Fibroblast of lung (primary cell): Measurements from ENCODE around the gene TRIM36. TPM values are rescaled to one million over a fixed set of nuclear protein-coding genes. Genes with fewer than 3 reads are reported as not detected.

Experiments used
- DNase-seq, 2 donors: peaks; one replicate each; pipeline versions ENCODE4 v3.0.0 to v3.0.0-alpha.2; 2010; ENCODE audit warnings: low read depth in 2 of 2
- H2AFZ ChIP-seq: 2 replicates; pipeline ENCODE4 v1.5.1; 2012; ENCODE audit warnings: low read length, control low read depth, inconsistent platforms
- H3K27ac ChIP-seq: 2 replicates; pipeline ENCODE4 v1.5.1; 2011; ENCODE audit warnings: low read length, control low read depth; ENCODE audit not compliant: insufficient read depth
- H3K27me3 ChIP-seq: 2 replicates; pipeline ENCODE4 v1.5.1; 2011; ENCODE audit warnings: mild to moderate bottlenecking, low read length; ENCODE audit not compliant: control insufficient read depth, insufficient read depth
- H3K36me3 ChIP-seq: 2 replicates; pipeline ENCODE4 v1.5.1; 2011; ENCODE audit warnings: low read length; ENCODE audit not compliant: control insufficient read depth, insufficient read depth
- H3K4me1 ChIP-seq: 2 replicates; pipeline ENCODE4 v1.5.1; 2011; ENCODE audit warnings: low read length; ENCODE audit not compliant: control insufficient read depth, insufficient read depth; ENCODE audit errors: extremely low read depth
- H3K4me2 ChIP-seq: 2 replicates; pipeline ENCODE4 v1.5.1; 2011; ENCODE audit warnings: low read length, control low read depth; ENCODE audit not compliant: insufficient read depth; ENCODE audit errors: extremely low read depth
- H3K4me3 ChIP-seq, 4 experiments: fragments of 200-600 bp in 1 of 4; sonication (generic) in 1 of 4; replicated peaks in 1 of 4; 2 replicates each; pipeline ENCODE4 v1.5.1; 2011 to 2016; ENCODE audit warnings: low read length in 4 of 4, low read depth in 3 of 4, mild to moderate bottlenecking in 3 of 4, control low read depth in 2 of 4, inconsistent platforms in 1 of 4, mixed read lengths in 1 of 4; ENCODE audit not compliant: insufficient read depth in 1 of 4; ENCODE audit errors: control extremely low read depth in 1 of 4
- H3K79me2 ChIP-seq: 2 replicates; pipeline ENCODE4 v1.5.1; 2012; ENCODE audit warnings: mild to moderate bottlenecking, low read length, inconsistent platforms; ENCODE audit not compliant: control insufficient read depth, insufficient read depth
- H3K9ac ChIP-seq: 2 replicates; pipeline ENCODE4 v1.5.1; 2011; ENCODE audit warnings: mild to moderate bottlenecking, low read length, control low read depth; ENCODE audit not compliant: insufficient read depth
- H3K9me3 ChIP-seq: 2 replicates; pipeline ENCODE4 v1.5.1; 2012; ENCODE audit warnings: low read depth, low read length; ENCODE audit not compliant: control insufficient read depth, insufficient read depth
- H4K20me1 ChIP-seq: 2 replicates; pipeline ENCODE4 v1.5.1; 2011; ENCODE audit warnings: low read length; ENCODE audit not compliant: control insufficient read depth, insufficient read depth; ENCODE audit errors: extremely low read depth
- EZH2 ChIP-seq: IDR thresholded peaks from 2 replicates; pipeline ENCODE4 v1.5.1; 2012; ENCODE audit warnings: low read length, control low read depth, mild to moderate bottlenecking; ENCODE audit errors: missing control alignments
- polyA plus RNA-seq, 2 donors: library from polyadenylated mRNA; depleted of rRNA in 1 of 2; stranded (reverse) in 1 of 2; unstranded in 1 of 2; fragments of >200 nt; gene quantifications; 2 replicates each; pipeline ENCODE4 v1.2.1, GENCODE V29; 2011 to 2012; ENCODE audit warnings: missing spikeins in 1 of 2
- total RNA-seq: library from RNA; depleted of rRNA; stranded (reverse); fragments of >200 nt; gene quantifications from 2 replicates; pipeline ENCODE4 v1.2.1, GENCODE V29; 2014
- TF ChIP-seq, protein P1 (sequence below), 2 donors: IDR thresholded peaks in 1 of 2; conservative IDR thresholded peaks in 1 of 2; 1 replicate in 1 of 2; 2 replicates in 1 of 2; pipeline ENCODE4 v1.5.1; 2011 to 2012; ENCODE audit warnings: low read length in 2 of 2, control low read depth in 1 of 2, inconsistent platforms in 1 of 2, low read depth in 1 of 2, mild to moderate bottlenecking in 1 of 2

The TRIM36 gene
- total and polyA plus RNA-seq, 2 donors (not counting 1 experiment from before 2014, with no cell fraction given) = 0.12 to 0.33 TPM

DNA sequence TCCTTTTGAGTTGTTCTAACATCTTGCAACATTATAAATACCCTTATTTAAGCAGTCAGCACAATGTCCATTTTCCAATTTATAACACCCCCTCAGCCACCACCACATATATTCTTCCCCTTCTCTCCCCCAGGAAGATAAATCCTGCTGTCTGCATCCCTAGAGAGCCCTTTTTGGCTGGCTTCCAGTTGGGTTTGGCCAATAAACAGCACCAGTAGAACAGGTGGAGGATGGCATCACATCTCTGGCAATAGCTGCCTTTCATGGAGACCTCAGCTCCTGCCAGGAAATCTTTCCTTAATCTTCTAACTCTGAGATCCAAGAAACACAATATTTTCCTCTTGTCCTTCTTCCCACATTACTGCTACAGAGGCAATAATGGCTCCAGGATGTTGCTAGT, 53.7 kb downstream of the TRIM36 start:
- no peak for DNase-seq
- Histone ChIP-seq H3K79me2 (no peaks in the 10 kb centered on the region), H3K27ac (no peak overlapping the region), H3K27me3 (no peaks in the 10 kb centered on the region), H3K4me1 (no peaks in the 10 kb centered on the region), H3K9me3 (no peaks in the 10 kb centered on the region), H4K20me1 (no peaks in the 10 kb centered on the region), H3K9ac (no peak overlapping the region), H3K36me3 (no peaks in the 10 kb centered on the region), H3K4me2 (no peak overlapping the region), H3K4me3 (no peak overlapping the region), H2AFZ (no peak overlapping the region)
- TF ChIP-seq, protein P1, sequence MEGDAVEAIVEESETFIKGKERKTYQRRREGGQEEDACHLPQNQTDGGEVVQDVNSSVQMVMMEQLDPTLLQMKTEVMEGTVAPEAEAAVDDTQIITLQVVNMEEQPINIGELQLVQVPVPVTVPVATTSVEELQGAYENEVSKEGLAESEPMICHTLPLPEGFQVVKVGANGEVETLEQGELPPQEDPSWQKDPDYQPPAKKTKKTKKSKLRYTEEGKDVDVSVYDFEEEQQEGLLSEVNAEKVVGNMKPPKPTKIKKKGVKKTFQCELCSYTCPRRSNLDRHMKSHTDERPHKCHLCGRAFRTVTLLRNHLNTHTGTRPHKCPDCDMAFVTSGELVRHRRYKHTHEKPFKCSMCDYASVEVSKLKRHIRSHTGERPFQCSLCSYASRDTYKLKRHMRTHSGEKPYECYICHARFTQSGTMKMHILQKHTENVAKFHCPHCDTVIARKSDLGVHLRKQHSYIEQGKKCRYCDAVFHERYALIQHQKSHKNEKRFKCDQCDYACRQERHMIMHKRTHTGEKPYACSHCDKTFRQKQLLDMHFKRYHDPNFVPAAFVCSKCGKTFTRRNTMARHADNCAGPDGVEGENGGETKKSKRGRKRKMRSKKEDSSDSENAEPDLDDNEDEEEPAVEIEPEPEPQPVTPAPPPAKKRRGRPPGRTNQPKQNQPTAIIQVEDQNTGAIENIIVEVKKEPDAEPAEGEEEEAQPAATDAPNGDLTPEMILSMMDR (conservative IDR thresholded peaks at IDR 0.05 in 1 of 2, IDR thresholded peaks at IDR 0.05 in 1 of 2; ENCODE audit: low read depth in 1 of 2, low read length in 2 of 2) = no peak
- TF ChIP-seq EZH2 = no peak

DNA sequence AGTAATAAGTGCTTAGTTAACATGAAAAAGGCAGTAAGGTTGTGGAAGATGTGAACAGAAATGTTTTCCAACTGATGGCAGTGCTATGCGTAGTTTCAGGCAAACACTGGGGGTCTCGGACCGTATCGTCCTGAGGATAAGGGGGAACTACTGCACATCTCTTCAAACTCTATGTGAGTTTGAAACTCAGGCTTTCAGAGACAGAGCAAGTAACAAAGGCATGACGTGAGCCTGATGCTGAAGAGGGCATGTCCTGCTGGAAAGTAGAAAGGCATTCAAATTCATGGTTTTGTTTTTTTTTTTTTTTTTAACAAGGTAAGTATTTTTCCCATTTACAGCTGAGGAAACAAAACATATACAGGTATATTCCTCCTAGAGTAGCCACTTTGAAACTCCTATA, 59.9 kb downstream of the TRIM36 start:
- H3K27ac ChIP-seq = no peak overlapping the region
- H3K9me3 ChIP-seq = no peaks in the 10 kb centered on the region
- no peaks in the 10 kb centered on the region for H3K36me3 ChIP-seq
- no peaks in the 10 kb centered on the region for H3K27me3 ChIP-seq
- DNase-seq = no peak
- H3K4me2 ChIP-seq = no peak overlapping the region
- H2AFZ ChIP-seq = no peak overlapping the region
- H3K4me1 ChIP-seq = no peaks in the 10 kb centered on the region
- no peaks in the 10 kb centered on the region for H3K79me2 ChIP-seq
- no peak overlapping the region for H3K4me3 ChIP-seq
- no peaks in the 10 kb centered on the region for H4K20me1 ChIP-seq
- TF ChIP-seq, protein P1 (conservative IDR thresholded peaks at IDR 0.05 in 1 of 2, IDR thresholded peaks at IDR 0.05 in 1 of 2; ENCODE audit: low read depth in 1 of 2, low read length in 2 of 2) = no peak
- no peak for TF ChIP-seq EZH2
- H3K9ac ChIP-seq = no peak overlapping the region

DNA sequence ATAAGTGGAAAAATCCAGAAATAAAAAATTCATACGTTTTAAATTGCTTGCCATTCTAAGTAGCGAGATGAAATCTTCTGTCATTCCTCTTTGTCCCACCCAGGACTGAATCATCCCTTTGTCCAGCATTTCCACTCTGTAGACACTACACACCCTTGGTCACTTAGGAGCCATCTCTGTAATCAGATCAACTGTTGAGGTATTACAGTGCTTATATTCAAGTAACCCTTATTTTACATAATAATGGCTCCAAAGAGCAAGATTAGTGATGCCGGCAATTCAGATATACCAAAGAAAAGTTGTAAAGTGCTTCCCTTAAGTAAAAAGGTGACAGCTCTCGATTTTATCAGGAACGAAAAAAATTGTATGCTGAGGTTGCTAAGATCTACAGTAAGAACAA, 60.4 kb downstream of the TRIM36 start:
- Histone ChIP-seq H3K36me3 (no peaks in the 10 kb centered on the region), H3K4me1 (no peaks in the 10 kb centered on the region), H2AFZ (no peak overlapping the region), H3K4me3 (no peak overlapping the region), H3K9me3 (no peaks in the 10 kb centered on the region), H3K79me2 (no peaks in the 10 kb centered on the region), H3K4me2 (no peak overlapping the region), H3K9ac (no peak overlapping the region), H3K27ac (no peak overlapping the region), H3K27me3 (no peaks in the 10 kb centered on the region), H4K20me1 (no peaks in the 10 kb centered on the region)
- no peak for DNase-seq
- TF ChIP-seq, protein P1 (conservative IDR thresholded peaks at IDR 0.05 in 1 of 2, IDR thresholded peaks at IDR 0.05 in 1 of 2; ENCODE audit: low read depth in 1 of 2, low read length in 2 of 2) = no peak
- no peak for TF ChIP-seq EZH2
